Measurements from ENCODE around the gene ERP27. TPM values are rescaled to one million over a fixed set of nuclear protein-coding genes. Genes with fewer than 3 reads are reported as not detected.

The ERP27 gene
- total RNA-seq, 1 donor from 2014 or later, result 0.87 TPM

GRCh38 chr12:14883686-14884085, 54.7 kb downstream of the ERP27 start:
- H3K9me3 Mint-ChIP-seq (ENCODE audit: low read depth), result no peaks in the 10 kb centered on the region
- TF ChIP-seq CTCF (IDR thresholded peaks at IDR 0.05), result no peak
- no peak for DNase-seq (ENCODE audit: low spot score)
- H3K36me3 Mint-ChIP-seq (ENCODE audit: low read depth), result peaks cover 6% of the 10 kb centered on the region
- H3K27me3 Mint-ChIP-seq (ENCODE audit: low read depth), result no peaks in the 10 kb centered on the region
- no peak overlapping the region for H3K27ac Mint-ChIP-seq (ENCODE audit: unreplicated experiment)
- H3K4me3 Mint-ChIP-seq (ENCODE audit: unreplicated experiment), result peak overlapping the region; percentile 29
- H3K4me1 Mint-ChIP-seq (ENCODE audit: low read depth), result peaks cover 34% of the 10 kb centered on the region

GRCh38 chr12:14880890-14881453, 57.4 kb downstream of the ERP27 start:
- peaks cover 6% of the 10 kb centered on the region for H3K36me3 Mint-ChIP-seq (ENCODE audit: low read depth)
- no peak overlapping the region for H3K27ac Mint-ChIP-seq (ENCODE audit: unreplicated experiment)
- H3K4me1 Mint-ChIP-seq (ENCODE audit: low read depth), result peaks cover 30% of the 10 kb centered on the region
- H3K4me3 Mint-ChIP-seq (ENCODE audit: unreplicated experiment), result no peak overlapping the region
- no peak for DNase-seq (ENCODE audit: low spot score)
- H3K27me3 Mint-ChIP-seq (ENCODE audit: low read depth), result no peaks in the 10 kb centered on the region
- H3K9me3 Mint-ChIP-seq (ENCODE audit: low read depth), result no peaks in the 10 kb centered on the region
- TF ChIP-seq CTCF (IDR thresholded peaks at IDR 0.05), result no peak

GRCh38 chr12:14879222-14879933, 59.0 kb downstream of the ERP27 start:
- Mint-ChIP-seq H3K27ac (ENCODE audit: unreplicated experiment) (no peak overlapping the region), H3K4me3 (ENCODE audit: unreplicated experiment) (no peak overlapping the region), H3K27me3 (ENCODE audit: low read depth) (no peaks in the 10 kb centered on the region), H3K9me3 (ENCODE audit: low read depth) (no peaks in the 10 kb centered on the region), H3K36me3 (ENCODE audit: low read depth) (peaks cover 6% of the 10 kb centered on the region), H3K4me1 (ENCODE audit: low read depth) (peaks cover 22% of the 10 kb centered on the region)
- no peak for TF ChIP-seq CTCF (IDR thresholded peaks at IDR 0.05)
- no peak for DNase-seq (ENCODE audit: low spot score)

- Mint-ChIP-seq H3K4me1 (ENCODE audit: low read depth) (peaks cover 16% of the 10 kb centered on the region), H3K4me3 (ENCODE audit: unreplicated experiment) (no peak overlapping the region), H3K9me3 (ENCODE audit: low read depth) (no peaks in the 10 kb centered on the region), H3K36me3 (ENCODE audit: low read depth) (peaks cover 6% of the 10 kb centered on the region), H3K27me3 (ENCODE audit: low read depth) (no peaks in the 10 kb centered on the region), H3K27ac (ENCODE audit: unreplicated experiment) (no peak overlapping the region)
- DNase-seq (ENCODE audit: low spot score), result no peak
- TF ChIP-seq CTCF (IDR thresholded peaks at IDR 0.05), result no peak
These were observed 59.8 kb downstream of the ERP27 start for GRCh38 chr12:14878488-14878887.

- no peak for TF ChIP-seq CTCF (IDR thresholded peaks at IDR 0.05)
- DNase-seq (ENCODE audit: low spot score), result no peak
- no peaks in the 10 kb centered on the region for H3K9me3 Mint-ChIP-seq (ENCODE audit: low read depth)
- H3K36me3 Mint-ChIP-seq (ENCODE audit: low read depth), result peaks cover 3% of the 10 kb centered on the region
- peaks cover 8% of the 10 kb centered on the region for H3K4me1 Mint-ChIP-seq (ENCODE audit: low read depth)
- H3K4me3 Mint-ChIP-seq (ENCODE audit: unreplicated experiment), result no peak overlapping the region
- H3K27me3 Mint-ChIP-seq (ENCODE audit: low read depth), result no peaks in the 10 kb centered on the region
- H3K27ac Mint-ChIP-seq (ENCODE audit: unreplicated experiment), result no peak overlapping the region
These were observed 61.5 kb downstream of the ERP27 start for GRCh38 chr12:14876833-14877232.

Data from chondrocyte (in vitro differentiated cells).